Activated CD4-positive, alpha-beta T cell treated with anti-CD3 and anti-CD28 coated beads for 48 hours (primary cell): ENCODE data around the gene VTI1A.
"Not testable (repeated sequence)": the region's sequence is repeated elsewhere in the genome, so short reads cannot be mapped to it uniquely, and the experiment has no call there.

Experiments used
- DNase-seq: peaks from one replicate; pipeline ENCODE4 v3.0.0-alpha.2; 2020

VTI1A gene

DNA sequence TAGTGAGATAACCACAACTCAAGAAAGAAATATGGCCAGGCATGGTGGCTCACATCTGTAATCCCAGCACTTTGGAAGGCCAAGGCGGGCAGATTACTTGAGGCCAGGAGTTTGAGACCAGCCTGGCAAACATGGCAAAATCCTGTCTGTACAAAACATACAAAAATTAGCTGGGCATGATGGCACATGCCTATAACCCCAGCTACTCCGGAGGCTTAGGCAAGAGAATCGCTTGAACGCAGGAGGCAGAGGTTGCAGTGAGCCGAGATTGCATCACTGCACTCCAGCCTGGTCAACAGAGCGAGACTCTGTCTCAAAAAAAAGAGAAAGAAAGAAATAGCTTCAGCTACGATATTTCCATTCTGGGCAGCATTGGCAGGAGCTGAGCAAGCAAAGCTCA lies 143.8 kb downstream of the VTI1A start:
- not testable (repeated sequence) for DNase-seq

- no peak for DNase-seq
These were observed 146.0 kb downstream of the VTI1A start for GRCh38 chr10:112593023-112593422.

DNA sequence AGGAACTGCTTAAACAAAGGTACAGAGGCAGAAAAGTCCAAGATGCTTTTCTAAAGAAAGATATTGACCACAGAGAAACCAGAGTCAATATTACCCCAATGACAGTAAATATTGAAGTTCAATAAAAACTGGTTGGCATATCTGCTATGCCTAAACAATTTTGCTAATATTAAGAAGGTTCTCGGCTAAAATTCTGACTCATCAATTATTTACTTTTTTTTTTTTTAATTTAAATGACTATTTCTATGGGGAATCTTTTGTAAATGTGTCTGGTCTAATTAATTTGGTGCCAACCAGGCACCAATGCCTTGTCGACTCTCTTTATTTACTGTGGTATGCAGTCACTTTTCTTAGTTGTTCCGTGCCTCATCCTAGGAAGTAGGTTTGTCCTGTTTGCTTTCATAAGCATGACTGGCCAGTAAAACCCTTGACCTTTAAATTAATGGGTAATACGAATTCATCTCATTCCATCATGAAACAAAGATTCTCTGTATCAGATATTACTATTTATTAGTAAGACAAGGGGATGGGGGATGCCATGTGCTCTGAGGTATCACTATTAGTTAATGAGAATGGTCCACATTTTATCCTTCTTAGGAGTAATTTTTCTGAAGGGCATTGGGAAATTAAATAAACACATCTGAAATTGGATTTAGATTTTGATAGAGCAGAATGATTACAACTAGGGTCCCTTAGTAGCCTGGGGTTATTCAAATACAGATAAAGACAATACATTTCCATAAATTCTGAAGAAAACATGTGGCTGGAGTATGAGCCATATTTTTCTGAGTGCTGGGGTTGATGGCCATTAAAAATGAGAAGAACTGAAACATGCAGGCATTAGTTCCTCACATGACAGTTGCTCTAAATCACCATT lies 154.4 kb downstream of the VTI1A start:
- DNase-seq: no peak

DNA sequence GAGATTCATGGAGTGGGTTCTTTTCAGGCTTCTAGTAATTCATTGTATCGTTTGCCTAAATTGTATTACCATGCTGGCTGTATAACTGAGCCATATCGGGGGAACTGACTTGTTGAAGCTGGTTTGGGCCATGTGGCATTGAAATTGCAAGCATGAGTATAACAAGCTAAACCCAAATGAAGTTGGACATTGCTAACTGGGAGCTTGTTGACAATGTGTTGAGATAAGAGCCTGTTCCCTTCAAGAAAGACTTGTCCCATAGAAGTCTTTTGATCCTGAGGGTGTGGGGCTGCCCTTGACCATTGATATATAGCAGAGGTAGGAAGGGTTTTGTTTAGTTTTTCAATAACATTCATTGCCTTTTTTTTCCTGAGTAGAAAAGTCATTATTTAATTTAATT lies 156.0 kb downstream of the VTI1A start:
- DNase-seq: no peak

- DNase-seq: no peak
These were observed 158.0 kb downstream of the VTI1A start for GRCh38 chr10:112605063-112605462.

- DNase-seq: no peak
These were observed 160.5 kb downstream of the VTI1A start for GRCh38 chr10:112607506-112607905.

DNA sequence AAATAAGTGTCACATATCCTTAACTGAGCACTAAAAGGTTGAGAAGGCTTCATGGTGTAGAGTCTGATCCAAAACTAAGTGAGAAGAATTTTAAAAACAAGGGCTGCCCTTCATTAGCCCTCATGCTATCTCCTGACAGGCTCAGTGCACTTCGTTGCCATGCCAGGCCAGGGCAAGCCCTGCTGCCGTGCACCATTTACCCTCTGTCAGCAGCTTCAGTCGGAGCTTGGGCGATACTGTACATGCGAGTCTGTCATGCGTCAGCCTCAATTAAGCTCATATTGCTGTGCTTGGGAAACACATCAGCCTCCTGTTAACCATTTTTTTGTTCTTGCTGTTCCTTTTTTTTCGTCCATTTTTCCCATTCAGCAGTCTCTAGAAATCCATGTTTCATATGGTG lies 166.6 kb downstream of the VTI1A start:
- no peak for DNase-seq

GRCh38 chr10:112614072-112614471 lies 167.1 kb downstream of the VTI1A start:
- no peak for DNase-seq

GRCh38 chr10:112614586-112614985 lies 167.6 kb downstream of the VTI1A start:
- no peak for DNase-seq

DNA sequence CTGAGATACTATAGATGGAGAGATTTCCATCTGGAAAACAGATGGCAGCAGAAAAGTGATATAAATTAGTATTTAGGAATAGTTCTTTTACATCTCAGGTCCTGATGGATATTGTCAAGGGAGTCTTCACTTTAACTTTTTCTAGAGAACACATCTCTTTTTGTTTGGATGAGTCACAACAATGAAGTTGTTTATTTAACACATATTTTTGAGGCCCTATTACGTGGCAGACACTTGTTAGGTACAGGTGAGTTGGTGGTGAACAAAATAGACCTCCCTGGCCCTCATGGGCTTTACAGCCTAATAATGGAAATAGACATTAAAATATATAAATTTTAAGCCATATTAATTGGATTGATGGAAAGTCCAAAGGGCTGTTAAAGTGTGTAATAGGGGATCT lies 168.3 kb downstream of the VTI1A start:
- DNase-seq: no peak

DNA sequence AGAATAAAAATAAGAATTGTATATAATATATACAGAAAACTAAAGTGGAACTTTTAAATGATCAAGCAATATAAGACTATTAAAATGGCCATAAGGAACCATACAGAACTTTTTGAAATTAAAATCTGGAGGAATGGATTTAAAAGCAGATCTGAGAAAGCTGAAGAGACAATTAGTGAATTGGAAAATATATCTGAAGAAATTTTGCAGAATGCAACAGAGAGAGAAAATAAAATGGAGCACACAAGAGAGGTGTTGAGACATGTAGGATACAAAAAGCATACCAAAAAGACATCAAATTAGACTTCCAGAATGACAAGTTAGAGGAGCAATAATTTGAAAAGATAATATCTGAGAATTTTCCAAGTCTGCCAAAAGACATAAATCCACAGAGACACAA lies 169.6 kb downstream of the VTI1A start:
- no peak for DNase-seq

- no peak for DNase-seq
These were observed 171.8 kb downstream of the VTI1A start for GRCh38 chr10:112618814-112619213.

DNA sequence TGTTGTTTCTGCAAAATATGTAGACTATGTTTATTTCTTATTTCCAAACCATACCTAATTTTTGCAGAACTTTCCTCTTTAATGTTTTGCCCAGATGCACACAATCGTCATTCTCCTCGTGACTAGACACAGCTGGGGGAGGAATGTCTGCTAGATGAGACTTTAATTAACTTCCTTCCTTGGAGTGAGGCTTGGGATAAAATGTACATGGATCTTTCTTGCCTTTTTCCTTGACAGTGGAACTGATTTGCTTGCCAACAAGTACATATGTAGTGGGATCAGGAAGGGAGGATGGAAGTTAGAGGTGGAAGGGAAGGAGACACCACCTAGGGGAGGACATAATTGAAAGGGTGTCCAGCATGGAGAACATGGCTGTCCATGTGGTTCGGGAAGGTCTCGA lies 172.5 kb downstream of the VTI1A start:
- DNase-seq: no peak

- DNase-seq: no peak
These were observed 175.8 kb downstream of the VTI1A start for GRCh38 chr10:112622786-112623185.

GRCh38 chr10:112624546-112625048 lies 177.6 kb downstream of the VTI1A start:
- no peak for DNase-seq

DNA sequence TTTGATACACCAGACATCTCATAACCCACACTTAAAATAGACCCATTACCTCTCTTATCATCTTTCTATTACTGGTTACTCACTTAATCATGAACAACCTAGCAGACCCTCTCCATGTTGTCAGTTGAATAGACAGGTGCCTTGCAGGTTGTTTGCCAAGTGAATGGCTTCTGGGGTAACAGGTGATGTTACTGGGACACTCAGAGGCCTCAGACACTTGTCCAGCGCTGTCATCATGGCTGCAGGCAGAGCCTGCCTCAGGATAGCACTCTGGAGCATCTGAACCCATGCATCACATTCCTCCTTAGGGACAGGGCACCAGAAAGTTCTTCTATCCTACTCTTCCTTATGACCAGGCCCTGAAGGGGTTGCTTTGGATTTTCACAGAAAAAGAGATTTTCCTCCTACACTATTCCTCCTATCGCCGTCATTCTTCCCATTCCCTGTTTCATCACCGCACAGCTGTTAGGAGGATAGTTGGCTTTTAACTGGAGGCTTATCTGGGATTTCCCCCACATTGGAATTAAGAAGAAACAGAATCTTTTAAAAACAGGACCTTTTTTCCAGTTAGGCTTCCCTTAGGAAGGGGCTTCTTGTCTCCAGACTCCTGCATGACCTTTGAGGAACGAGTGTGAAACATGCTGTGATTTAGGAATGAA lies 182.1 kb downstream of the VTI1A start:
- no peak for DNase-seq

- no peak for DNase-seq
These were observed 184.7 kb downstream of the VTI1A start for GRCh38 chr10:112631501-112632400.

DNA sequence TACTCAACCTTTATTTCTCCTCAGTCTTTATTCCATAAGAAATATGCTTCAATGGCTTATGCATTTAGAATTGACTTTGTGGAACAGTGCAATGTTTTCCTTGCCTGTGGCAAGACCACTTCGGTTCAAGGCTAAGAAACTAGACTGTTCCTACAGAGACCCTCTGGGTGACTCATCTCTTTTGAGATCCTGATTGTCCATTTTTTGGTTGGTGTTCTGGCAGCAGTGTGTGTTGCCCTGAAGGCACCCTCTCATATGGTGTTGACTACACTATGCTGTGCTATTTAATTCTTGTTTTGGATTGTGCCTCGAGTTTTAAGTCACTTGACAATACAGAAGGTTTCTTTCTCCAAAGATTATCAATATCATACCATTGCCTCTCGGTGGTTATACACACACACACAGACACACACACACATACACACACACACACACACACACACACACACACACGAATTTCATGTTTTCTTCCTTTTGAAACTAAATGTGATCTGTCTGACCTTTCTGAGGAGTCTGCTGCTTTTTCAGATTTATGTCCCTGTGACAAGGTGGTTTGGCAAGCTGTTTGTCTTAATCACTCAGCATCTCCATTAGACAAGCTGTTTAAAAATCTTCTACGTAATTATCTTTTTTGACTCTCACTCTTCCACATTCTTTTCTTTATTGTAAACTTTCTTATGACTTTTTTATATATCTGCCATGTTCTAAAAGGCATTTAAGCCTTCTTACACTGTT lies 187.2 kb downstream of the VTI1A start:
- DNase-seq: no peak

DNA sequence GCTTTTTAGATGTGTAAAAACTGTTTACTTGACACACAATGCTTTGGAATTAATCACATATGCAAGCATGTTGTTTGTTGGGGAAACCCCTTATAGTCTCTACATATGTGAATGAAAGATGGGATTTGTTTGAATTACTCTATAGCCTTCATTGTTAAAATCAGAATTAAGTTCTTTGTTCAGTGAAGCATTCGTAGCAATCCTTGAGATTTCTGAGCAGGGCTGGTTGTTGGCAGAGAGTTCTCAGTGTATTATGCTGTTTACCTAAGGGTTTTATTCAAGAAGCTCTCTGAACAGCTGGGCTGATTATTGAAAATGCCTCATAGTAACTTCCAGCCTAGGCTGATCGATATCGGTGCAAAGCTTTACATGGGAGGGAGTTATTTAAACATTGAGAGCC lies 190.9 kb downstream of the VTI1A start:
- DNase-seq: no peak

GRCh38 chr10:112639298-112639697 lies 192.3 kb downstream of the VTI1A start:
- DNase-seq: no peak

DNA sequence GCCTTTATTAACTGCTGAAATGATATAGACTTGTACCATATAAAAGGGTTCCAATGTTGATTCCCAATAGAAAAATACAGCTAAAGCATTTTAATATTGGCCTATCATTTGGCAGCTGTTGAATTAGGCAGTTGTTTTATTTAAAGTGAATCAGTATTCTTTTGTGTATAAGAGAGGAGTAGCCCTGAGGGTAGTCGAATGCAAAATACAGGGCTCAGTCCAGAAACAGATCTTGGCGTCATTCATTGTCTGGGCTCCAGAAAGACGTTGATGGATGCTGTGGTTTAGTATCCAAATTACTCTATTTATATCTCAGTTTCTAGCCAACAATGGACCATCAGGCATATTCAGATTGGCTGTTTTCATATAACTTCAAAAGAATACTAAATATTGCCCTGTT lies 193.6 kb downstream of the VTI1A start:
- no peak for DNase-seq

DNA sequence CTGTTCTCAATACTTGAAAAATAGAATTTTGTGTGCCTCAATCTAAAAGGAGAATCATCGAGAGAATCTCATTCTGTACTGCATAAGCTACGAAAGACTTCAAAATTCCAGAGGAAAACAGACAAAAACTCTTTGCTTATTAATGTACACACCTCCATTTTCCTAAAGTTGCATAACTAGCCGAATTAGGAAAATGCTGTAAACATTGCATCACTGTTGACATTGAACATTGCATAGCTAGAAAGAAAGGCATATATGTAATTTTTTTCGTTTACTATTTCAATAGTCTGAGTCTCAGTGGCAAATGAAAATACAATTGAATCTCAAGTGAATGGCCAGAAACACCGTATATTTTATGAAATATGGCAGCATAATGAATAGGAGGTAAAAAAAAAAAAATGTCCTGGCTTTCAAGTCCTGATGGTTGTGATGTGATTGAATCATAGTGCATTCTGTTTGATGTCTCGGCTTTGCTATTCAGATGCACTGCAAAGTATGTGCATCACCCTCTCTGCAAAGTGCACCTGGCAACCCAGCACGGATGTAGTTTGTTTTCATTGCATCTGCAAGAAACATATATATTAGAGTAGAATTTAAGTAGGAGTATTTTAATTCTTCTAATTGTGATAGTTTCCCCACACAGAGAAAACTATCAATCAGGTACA lies 196.7 kb downstream of the VTI1A start:
- DNase-seq: no peak
